Fibroblast of the aortic adventitia (primary cell): ENCODE results near the gene SBF2. TPM values are rescaled to one million over a fixed set of nuclear protein-coding genes. Genes with fewer than 3 reads are reported as not detected.
"Not testable (repeated sequence)": the region's sequence is repeated elsewhere in the genome, so short reads cannot be mapped to it uniquely, and the experiment has no call there.

ENCODE experiments used
- DNase-seq: peaks from one replicate; pipeline ENCODE4 v3.0.0-alpha.2; 2010; ENCODE audit warnings: low read depth
- H3K4me3 ChIP-seq: 2 replicates; pipeline ENCODE4 v1.5.1; 2011; ENCODE audit warnings: low read depth, mild to moderate bottlenecking, control low read depth, low read length, moderate library complexity
- CTCF ChIP-seq: IDR thresholded peaks from 2 replicates; pipeline ENCODE4 v1.5.1; 2011; ENCODE audit warnings: mild to moderate bottlenecking, low read length, control low read depth, inconsistent platforms; ENCODE audit not compliant: insufficient read depth
- total RNA-seq: library from RNA; depleted of rRNA; stranded (reverse); fragments of >200 nt; gene quantifications from 2 replicates; pipeline ENCODE4 v1.2.3, GENCODE V29; 2012; ENCODE audit warnings: low replicate concordance

The SBF2 gene
- total RNA-seq, 1 donor, result 65.3 TPM

- TF ChIP-seq CTCF, result no peak
- H3K4me3 ChIP-seq, result no peak overlapping the region
- DNase-seq, result no peak
Measured at GRCh38 chr11:9745411-9746211, 548.4 kb downstream of the SBF2 start.

GRCh38 chr11:9743512-9743911, 550.5 kb downstream of the SBF2 start:
- H3K4me3 ChIP-seq, DNase-seq: not testable (repeated sequence)

GRCh38 chr11:9741260-9741659, 552.8 kb downstream of the SBF2 start:
- no peak for DNase-seq
- no peak for TF ChIP-seq CTCF
- H3K4me3 ChIP-seq, result no peak overlapping the region

- H3K4me3 ChIP-seq, result no peak overlapping the region
- no peak for TF ChIP-seq CTCF
- no peak for DNase-seq
Measured at GRCh38 chr11:9740202-9740883, 553.7 kb downstream of the SBF2 start.

- no peak for TF ChIP-seq CTCF
- no peak overlapping the region for H3K4me3 ChIP-seq
- no peak for DNase-seq
Measured at GRCh38 chr11:9739123-9739900, 554.7 kb downstream of the SBF2 start.

- no peak for DNase-seq
- no peak for TF ChIP-seq CTCF
- H3K4me3 ChIP-seq, result no peak overlapping the region
Measured at GRCh38 chr11:9738707-9739106, 555.3 kb downstream of the SBF2 start.

- no peak for TF ChIP-seq CTCF
- peak; percentile 41 for DNase-seq
- H3K4me3 ChIP-seq, result no peak overlapping the region
Measured at GRCh38 chr11:9738116-9738515, 555.9 kb downstream of the SBF2 start.
